GM21528 (cell line): ENCODE measurements around the gene TRIM44.
A peak's percentile ranks its signal among the peaks of the same experiment; 100 is the strongest.
"Not testable (repeated sequence)": the region's sequence is repeated elsewhere in the genome, so short reads cannot be mapped to it uniquely, and the experiment has no call there.

Experiments
- ATAC-seq: cut with Tn5 transposase; IDR thresholded peaks from one replicate; pipeline ENCODE4 v1.9.1; 2021; ENCODE audit warnings: mild to moderate bottlenecking, moderate library complexity; ENCODE audit not compliant: unreplicated experiment, low FRiP score

Gene TRIM44

DNA sequence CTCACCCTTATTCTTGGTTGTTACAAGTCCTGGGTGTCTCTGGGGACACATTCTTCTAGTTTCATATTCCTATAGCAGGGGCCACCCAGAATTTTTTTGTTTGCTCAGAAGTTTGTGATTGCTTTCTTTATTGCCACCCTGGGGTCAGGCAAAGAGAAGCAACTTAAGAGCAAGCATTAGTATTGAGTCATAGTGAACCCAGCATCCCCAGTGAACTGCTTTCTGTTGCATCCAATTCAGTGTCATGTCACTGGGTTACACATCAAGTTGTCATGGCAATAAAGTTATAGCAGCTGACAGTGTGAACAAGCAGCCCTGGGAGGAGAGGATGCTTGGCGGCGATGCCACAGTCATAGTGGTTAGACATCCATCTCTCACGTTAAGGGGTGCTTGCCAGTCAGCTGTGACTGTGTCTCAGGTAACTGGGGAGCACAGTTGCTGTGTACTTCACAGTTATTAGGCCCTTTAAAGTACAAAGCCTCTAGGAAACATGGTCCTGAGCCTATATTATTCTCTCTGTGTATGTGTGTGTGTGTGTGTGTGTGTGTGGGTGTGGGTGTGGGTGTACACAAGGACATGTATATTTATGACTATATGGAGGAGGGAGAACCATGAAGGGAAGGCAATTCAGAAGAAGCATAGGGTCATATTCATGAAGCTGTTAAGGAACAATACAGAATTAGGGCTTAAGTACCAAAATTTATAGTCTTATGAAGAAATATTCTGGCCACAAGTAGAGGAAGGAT is 52.5 kb downstream of the TRIM44 start:
- peak; percentile 71 for ATAC-seq

GRCh38 chr11:35715677-35716076 is 53.1 kb downstream of the TRIM44 start:
- ATAC-seq = not testable (repeated sequence)

DNA sequence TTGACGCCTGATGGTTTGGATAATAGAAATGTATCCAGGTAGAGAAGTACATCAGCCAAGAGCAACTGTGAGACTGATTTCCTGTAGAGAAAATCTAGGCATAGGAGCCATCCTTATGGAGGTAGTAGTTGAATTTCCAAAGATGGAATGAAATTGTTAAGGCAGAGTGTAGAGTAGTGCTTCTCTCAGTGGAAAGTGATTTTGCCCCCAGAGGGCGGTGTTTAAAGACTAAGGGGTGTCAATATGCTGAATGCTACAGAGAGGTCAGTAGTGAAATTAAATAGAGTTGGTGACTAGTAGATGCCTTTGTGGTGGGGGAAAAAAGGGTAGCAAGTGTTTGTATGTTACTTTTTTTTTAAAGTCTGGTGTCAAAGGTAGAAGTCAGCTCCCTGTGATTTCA is 54.5 kb downstream of the TRIM44 start:
- ATAC-seq = no peak

DNA sequence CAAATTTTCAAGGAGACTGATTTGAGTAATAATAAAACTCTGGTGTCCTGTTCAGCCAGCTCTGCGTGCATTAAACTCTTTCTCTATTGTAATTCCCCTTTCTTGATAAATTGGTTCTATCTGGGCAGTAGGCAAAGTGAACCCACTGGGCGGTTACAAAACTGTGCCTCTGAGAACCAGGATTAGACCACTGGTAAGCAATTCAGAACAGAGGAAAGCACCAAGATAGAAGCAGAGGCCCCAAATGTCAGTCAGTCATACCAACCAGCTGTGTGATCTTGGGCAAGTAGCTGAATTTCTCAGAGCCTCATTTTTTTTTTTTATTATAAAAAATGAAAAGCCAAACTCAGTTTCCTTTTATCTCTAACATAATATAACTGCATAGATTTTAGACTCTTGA is 54.9 kb downstream of the TRIM44 start:
- ATAC-seq = no peak

DNA sequence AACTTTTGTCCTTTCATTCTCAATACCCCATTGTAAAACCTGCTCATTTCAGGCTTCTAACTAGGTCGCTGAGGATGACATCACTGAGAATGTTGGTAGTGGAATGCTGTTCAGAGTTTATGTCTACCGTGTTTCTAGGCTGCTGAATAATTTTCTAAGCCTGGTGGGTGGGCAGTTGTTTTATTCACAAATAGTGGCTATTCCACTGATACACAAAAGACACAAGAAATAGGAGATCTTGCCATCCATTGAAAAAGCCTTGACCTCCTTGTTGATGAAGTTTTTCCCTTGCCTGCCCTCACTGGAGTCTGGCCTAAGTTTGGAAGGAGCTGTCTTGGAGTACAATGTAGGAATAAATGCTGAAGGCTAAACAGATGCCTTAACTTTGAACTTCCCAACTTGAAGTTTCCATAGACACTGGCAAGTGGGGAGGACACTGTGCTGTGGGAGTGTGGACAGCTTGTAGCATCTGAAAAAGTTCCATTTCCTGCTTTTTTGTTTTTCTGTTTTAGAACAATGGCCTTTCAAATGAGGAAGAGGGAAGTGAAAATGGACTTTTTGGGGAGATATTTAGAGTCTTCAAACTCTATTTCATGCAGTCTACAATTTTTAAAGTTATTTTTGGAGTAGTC is 59.2 kb downstream of the TRIM44 start:
- ATAC-seq = peak; percentile 70

DNA sequence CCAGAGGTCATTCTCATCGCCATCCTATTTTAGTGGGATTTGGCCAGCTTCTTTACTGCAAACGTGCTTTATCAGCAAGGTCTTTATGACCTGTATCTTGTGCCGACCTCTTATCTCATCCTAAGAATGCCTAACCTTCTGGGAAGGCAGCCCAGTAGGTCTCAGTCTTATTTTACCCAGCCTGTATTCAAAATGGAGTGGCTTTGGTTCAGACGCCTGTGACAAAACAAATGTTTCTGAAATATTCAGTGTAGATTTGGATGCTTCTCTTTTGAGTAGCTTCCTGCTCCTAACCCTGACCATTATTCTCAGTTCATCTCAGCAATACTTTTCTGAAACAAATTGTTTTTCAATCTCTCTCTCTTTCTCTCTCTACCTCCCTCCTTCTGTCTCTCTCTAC is 60.1 kb downstream of the TRIM44 start:
- ATAC-seq = no peak

- no peak for ATAC-seq
These were observed 60.9 kb downstream of the TRIM44 start for GRCh38 chr11:35723493-35723892.

GRCh38 chr11:35723913-35724312 is 61.3 kb downstream of the TRIM44 start:
- no peak for ATAC-seq

GRCh38 chr11:35725885-35726284 is 63.3 kb downstream of the TRIM44 start:
- ATAC-seq = no peak

- ATAC-seq = no peak
These were observed 64.6 kb downstream of the TRIM44 start for GRCh38 chr11:35727140-35727539.

DNA sequence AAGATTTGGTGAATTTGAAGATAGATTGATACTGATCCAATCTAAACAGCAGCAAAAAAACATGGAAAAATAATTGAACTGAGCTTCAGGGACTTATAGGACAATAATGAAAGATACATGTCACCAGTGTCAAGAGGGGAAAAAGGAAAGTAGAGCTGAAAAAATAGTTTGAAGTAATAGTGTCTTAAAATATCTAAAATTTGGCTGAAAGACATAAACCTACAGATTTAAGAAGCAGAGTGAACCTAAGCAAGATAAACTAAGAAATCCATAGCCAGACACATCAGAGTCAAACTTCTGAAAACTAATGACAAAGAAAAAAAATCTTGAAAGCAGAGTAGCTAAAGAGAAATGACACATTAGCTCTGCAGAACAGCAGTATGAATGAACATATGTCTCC is 67.7 kb downstream of the TRIM44 start:
- no peak for ATAC-seq

DNA sequence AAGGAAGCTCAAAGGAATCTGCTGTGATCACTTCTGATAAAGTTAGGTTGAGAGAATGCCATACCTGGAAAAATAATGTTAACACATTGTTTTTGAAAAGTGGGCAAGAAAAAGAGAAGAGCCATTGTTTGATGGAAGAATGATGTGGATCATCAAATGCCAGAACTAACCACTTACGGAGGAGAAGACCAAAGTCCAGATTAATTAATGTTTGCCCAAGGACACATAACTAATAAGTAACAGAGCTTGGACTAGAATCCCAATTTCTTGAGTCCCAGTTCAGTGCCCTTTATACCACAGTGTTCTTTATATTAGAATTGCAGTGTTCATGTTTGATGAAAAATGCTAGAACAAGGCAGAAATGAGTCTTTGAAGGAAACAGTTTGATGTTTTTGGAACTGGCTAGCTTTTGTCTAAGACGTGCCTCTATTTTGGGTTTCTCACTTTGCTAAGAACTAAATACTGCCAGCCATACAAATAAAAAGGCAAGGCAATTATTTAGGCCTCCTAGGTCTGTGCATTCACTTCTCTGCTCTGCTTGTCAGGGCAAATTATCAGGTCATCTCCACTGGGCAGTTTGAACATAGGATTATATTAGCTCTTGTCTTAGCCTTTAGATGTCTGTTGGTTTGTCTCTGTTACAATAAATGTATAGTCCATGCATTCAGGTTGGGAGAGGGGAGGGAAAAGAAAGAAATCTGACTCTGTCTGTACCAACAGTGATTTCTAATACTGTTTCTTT is 72.3 kb downstream of the TRIM44 start:
- no peak for ATAC-seq

- ATAC-seq = no peak
These were observed 72.8 kb downstream of the TRIM44 start for GRCh38 chr11:35735411-35735810.

DNA sequence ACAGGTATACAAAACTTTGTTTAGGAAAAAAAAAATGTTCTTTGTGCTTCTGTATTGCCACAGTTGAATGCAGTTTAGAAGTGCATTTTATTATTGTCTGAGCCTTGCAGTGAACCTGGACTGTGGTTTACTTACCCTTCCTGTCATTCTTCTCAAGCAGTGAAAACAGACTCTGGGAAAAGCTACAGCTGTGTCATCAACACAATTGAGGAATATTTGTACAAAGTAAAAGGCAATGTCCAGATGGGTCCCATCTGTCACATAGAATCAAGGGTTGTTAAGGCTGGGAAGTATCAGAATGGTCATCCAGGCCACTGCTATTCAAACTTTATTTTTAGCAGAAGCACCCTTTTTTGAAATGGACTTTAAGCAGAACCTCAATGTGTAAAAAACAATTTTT is 73.3 kb downstream of the TRIM44 start:
- no peak for ATAC-seq

GRCh38 chr11:35736952-35737351 is 74.4 kb downstream of the TRIM44 start:
- ATAC-seq = no peak

GRCh38 chr11:35740061-35740799 is 77.7 kb downstream of the TRIM44 start:
- ATAC-seq = no peak

DNA sequence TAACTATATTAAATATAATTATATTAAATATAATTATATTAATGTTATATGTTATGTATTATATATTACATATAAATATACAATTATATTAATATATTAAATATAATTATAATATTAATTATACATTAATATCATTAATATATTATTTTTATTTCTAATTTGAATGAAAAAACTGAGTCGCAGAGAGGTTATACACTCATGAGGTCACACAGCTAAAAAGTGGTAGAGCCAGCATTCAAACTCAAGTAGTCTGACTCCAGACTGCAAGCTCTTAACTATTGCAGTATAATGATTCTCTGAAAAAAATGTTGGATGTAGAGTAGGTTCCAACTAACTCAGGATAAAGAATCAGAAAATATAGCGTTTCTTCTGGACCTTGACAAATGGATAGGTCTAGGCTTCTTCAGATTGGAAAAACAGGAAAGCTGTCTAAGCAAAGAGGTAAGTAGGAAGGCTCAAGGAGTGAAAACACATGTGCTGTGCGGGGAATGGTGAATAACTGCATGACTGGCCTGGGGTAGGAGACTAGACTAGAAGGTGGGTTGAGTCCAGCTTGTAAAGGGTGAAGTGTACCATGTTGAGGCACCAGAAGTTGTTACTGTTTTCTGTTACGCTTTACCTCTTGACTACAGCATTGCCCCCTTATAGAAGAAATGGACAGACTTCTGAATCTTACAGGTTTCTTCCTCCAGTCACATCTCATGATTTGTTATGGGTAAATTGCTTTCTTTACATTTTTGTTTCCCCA is 80.3 kb downstream of the TRIM44 start:
- no peak for ATAC-seq

DNA sequence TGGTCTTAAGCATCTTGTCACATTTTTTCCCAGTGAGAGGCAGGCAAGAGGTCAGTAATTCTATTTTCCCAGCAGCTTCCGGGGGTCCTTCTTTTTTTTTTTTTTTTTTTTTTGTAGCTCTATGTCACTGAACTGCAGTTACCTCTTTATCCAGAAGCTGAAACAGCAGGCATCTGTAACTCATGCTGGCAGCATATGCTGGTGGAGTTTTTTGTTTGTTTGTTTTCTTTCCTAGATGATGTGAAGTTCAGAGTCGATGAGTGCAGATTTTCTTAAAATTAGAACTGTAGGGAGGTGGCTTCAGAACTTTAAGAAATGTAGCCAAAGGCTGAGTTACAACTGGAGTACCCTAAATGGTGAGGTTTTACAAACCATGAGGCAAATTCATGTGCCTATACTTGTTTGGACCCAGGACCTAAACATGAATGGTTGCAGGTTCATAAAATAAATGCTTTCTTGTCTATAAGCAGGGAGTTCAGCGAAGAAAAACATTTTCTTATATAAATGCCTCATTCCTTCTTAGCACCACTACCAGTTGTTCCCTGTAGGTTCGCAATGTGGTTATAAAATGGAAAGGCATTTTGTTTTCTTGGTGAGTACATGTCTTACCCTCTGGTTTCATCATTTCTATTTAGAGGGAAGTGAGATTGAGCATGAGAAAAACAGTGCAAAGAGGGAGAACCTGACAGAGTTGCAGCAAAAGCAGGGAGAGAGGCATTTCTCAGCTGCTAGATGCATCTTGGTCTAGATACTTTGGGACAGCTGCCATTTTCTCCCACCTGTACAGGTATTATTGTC is 84.0 kb downstream of the TRIM44 start:
- ATAC-seq = no peak

GRCh38 chr11:35747668-35748067 is 85.1 kb downstream of the TRIM44 start:
- ATAC-seq = no peak
